Tongue (tissue), 2 donors: ENCODE data around the gene MAGED2. TPM values are rescaled to one million over a fixed set of nuclear protein-coding genes. Genes with fewer than 3 reads are reported as not detected.

Experiments used
- DNase-seq: peaks from one replicate; pipeline ENCODE4 v3.0.0-alpha.2; 2015
- total RNA-seq: library from RNA; depleted of rRNA; stranded (reverse); fragments of >200 nt; gene quantifications from one replicate; pipeline ENCODE4 v1.2.3, GENCODE V29; 2014

Gene MAGED2, protein sequence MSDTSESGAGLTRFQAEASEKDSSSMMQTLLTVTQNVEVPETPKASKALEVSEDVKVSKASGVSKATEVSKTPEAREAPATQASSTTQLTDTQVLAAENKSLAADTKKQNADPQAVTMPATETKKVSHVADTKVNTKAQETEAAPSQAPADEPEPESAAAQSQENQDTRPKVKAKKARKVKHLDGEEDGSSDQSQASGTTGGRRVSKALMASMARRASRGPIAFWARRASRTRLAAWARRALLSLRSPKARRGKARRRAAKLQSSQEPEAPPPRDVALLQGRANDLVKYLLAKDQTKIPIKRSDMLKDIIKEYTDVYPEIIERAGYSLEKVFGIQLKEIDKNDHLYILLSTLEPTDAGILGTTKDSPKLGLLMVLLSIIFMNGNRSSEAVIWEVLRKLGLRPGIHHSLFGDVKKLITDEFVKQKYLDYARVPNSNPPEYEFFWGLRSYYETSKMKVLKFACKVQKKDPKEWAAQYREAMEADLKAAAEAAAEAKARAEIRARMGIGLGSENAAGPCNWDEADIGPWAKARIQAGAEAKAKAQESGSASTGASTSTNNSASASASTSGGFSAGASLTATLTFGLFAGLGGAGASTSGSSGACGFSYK
- total RNA-seq = 803 TPM

DNA sequence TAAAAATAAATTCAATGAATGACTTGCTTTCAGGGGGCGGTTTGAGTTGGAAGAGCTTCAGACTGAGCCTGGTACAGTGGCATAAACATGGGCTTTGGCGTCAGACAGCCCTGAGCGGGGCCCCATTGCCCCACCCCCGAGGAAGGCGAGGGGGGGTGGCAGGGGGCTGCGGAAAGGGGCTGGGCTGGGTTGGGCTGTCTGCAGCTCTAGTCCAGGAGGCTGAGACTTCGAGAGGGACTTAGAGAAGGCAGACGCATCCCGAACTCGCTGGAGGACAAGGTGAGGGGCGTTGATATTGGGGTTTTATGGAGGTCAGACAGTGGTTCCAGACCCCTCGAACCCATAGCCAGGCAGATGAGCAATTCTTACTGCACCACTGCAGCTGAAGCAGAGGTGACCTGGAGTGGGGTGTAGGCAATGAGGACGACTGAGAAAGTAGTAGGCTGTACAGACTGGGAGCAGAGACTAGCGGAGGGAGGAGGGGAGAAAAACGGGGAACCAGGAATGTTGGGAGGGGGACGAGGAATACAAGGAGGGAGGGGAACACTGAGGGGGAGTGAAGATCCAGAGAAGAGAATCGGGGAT is at the start of gene MAGED2:
TSS of gene MAGED2 (plus strand) at position 222 of the 585 bp plus-strand sequence. CDS start 1,587 bp downstream, outside the sequence.
- peak; percentile 86 for DNase-seq

DNA sequence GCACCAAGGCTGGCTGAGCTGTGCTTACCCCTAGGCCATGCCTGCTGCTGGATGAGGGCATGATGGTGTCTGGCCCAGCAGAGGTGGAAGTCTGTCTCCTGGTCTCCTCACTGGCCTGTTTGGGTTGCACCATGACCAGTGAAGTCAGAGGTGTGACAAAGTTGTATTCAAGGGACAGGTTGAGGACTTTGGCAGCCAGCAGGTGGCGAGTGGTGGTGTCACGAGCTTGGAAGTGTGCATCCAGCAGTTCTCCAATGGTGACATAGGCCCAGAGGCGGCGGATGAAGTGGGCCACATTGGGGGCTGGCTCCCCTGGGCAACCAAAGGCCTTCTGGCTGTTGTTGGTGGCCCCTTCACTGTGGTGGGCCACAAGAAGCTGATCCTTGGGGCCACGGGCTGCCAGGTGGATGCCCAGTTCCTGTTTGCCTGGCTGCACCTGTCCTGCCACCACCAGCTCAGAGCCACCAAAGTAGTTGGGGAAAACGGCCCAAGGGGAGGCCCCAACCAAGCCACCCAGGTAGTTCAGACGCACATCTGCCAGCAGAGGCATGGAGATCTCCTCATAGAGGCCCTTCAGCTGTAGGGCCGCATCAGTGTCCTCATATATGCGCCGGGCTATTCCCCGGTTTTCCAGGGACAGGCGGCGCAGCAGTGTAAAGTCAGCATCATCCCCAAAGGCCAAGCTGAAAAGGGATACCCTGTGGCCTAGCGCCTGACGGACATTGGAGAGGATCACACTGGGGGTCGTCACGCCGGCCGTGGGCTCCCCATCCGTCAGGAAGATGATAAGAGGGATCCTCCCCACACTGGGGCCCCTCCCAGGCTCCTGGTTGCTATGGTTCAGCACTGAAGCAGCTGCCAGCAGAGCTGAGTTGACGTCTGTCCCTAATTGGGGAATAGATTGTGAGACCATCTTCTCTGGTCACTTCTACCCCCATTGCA is 49.2 kb upstream of the MAGED2 start:
- DNase-seq = no peak

DNA sequence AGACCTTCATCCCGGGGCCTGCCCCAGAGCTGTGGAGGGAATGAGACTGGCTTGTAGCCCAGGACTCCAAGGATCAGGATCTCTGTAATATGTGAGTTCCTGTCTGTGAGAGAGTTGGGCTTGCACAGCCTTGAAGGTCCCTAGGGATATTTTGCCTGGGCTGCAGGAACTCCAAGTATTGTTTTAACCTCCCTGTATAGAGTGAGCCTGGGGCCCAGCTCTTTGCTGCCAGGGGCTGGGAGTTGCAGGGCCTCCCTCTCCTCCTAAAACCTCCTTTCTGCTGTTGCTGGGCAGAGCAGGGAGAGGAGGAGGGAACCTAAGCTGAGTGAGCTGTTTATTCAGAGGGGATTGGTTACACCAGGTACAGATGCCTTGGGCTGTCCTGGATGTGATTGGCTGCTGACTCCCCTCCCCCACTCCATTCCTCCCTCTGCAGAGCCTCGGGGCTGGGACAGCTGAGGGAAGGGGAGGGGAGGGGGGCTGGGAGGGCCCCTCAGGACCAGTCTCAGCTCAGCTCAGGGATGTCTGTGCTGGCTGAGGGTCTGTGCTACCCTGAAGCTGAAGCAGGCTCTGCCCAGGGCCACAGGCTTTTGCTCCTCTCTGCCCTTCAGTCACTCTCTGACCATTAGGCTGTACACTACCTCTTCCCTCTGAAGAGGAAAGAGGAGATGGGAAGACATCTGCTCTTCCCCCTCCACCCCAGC is 33.0 kb upstream of the MAGED2 start:
- DNase-seq = peak; percentile 90

DNA sequence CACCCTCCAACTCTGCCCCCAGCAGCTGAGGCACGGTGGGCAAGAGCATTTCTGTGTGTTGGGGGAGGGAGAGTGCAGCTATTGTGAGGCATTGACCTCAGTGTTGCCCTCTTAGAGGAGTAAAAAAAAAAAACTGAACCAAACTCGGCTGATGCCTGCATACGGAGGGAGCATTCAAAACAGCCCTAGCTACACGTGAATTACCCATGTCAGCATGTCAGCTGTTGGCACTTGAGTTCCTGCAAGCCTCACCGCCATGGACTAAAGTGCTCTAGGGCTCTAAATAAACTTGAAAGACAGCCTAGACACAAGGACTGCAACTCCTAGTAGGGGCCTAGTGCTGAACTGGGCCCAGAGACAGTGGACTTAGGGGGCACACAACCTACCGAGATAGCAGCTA is 31.5 kb upstream of the MAGED2 start:
- peak; percentile 70 for DNase-seq

DNA sequence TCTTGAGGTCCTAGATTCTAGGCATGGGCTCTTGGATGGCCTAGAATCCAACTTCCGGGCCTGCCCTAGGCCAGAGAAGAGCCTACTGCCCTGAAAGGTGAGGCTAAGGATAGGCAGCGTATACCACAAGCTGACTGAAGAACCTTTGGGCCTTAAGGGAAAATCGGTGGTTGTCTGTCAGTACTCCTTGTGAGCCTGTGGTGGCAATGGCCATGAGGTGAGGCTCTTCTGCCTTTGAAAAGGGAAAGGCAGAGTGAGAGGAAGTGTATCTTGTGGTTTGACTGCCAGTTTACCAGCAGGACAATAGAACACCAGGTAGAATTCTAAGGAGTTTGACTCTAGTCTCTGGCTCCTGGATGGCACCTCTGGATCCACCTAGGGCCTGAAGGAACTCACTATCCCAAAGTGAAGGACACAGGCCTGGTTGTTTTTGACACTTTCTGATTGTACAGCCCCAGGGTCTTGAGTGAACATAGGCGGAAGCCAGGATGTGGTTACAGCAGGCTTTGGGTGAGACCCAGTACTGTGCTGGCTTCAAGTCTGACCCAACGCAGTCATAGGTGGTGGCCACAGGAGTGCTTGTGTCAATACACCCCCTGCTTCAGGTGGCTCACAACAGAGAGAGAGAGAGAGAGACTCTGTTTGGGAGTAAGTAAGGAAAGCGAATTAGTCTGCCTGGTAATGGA is 30.4 kb upstream of the MAGED2 start:
- no peak for DNase-seq

DNA sequence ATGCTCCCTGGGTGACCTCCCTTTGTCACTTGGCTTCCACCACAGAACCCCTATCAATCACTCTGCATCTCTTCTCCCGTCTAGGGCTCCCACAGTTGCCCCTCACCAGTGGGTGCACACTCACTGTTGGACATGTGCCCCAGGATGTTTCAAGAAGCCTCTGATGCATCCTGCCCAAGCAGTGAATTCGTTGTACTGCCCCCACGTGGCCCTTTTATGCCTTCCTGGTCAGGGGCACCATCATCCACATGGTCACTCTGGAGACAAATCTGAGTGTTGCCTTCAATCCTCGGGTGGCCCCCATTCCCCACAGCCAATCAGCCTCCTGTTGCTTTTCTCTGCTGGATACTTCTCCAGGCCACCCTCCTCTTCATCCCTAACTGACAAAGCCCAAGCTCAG is 21.6 kb upstream of the MAGED2 start:
- no peak for DNase-seq

DNA sequence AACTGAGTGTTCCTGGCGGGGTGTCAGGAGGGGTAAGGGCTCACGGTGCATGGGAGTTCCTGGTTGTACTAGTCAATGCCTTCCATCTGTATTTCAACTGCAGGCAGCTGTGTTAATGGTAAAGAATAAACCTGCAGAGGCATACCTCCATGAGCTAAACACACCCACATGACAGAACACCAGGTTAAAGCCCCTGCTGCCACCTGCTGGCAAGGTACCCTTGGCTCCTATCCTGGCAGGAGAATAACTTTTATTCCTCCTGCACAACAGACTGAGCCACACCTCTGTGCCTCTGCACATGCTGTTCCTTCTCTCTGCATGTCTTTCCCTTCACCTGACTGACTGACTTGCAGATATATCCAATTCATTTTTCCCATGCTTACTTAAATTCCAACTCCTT is 20.6 kb upstream of the MAGED2 start:
- no peak for DNase-seq

DNA sequence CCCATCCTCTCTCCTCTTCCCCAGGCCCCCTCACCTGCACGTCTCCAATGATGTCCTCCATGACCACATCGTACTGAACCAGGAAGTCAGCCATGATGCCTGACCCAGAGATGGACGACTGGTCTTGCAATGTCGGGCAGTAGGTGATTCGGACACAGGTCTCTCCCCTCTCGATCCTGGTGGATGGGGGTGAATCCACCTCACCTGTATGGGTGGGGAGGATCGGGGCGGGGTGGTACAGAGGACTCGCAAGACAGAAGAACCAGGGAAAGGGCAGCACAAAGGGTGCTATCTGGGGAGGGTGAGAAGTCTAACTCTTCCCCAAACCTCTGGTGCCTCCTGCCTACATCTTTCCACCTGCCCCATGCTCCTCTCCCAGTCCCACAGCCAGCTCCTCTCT is 19.1 kb upstream of the MAGED2 start:
- DNase-seq = no peak

DNA sequence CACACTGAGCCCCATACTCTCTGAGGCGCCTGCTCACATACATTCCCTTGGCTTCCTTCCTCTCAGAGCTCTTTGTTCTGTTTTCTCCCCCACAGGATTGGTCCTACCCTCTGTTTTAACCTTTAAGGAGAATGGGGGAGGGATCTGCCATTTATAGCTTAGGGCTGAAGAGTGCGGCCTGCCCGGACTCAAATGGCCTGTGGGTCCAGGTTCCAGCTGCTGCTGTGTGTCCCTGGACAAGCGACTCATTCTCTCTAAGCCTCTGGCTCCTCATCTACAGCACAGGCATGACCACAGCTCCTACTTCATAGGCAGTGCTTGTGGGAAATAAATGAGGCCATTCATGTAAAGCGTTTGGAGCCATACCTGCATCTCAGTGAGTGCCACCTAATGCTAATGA is 18.1 kb upstream of the MAGED2 start:
- DNase-seq = peak; percentile 55

DNA sequence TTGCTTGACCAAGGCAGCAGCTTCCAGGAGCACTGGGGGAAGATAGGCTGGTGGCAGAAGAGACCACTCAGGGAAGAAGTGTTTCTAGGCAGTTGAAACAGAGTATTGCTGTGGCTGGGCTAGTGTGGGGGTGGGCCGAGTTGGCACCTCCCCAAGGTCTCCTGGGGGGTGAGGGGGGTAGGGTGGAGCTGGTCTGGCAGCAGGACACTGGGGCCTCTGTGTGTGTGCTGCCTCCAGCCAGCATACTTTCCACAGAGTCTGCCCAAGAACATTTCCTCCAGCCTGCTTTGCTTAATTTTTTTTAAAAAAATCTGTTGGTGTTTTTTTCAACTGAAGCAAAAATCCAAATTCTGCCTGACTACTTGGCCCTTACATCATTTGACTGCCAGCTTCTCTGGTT is 13.5 kb upstream of the MAGED2 start:
- peak; percentile 49 for DNase-seq

DNA sequence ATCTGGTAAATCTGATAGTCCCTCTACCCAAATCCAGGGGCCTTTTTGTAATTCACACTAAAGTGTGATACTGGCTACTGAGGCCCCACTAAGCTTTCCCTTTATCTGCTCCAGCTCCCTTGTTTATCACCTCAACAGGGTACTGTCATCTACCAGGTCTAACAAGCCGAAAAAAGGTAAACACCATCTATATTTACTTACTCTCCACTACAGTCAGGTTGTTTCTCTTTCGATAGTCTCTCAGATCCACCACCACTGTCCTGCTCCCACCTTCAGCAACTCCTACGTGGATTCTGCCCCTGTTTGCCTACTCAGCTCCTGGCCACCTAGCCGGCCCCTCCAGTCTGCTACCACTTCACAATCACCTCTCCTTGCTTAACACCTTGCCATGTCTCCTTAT is 12.8 kb upstream of the MAGED2 start:
- no peak for DNase-seq

DNA sequence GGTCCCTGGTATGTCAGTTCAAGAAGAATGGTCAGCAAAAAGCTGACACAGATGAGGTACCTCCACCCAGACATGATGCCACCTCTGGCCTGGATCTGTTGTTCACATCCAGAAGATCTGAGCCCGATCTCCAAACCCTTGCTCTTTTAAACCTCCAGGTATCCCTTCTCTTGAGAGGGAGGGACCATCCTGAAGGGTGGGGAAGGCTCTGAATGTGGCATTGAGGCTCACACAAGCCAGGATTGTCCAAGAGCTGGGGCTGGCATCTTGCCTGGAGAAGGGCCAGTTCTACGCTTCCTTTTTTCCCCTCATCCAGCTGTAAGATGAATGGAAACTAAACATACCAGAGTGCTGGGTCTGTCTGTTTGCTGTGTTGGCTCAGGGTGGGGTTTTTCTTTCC is 9.4 kb upstream of the MAGED2 start, which contains the start of gene ITIH6:
TSS of gene ITIH6 (minus strand) at position 119 of the 400 bp plus-strand sequence. CDS start at position 74, 45 bp downstream.
- DNase-seq = peak; percentile 28

DNA sequence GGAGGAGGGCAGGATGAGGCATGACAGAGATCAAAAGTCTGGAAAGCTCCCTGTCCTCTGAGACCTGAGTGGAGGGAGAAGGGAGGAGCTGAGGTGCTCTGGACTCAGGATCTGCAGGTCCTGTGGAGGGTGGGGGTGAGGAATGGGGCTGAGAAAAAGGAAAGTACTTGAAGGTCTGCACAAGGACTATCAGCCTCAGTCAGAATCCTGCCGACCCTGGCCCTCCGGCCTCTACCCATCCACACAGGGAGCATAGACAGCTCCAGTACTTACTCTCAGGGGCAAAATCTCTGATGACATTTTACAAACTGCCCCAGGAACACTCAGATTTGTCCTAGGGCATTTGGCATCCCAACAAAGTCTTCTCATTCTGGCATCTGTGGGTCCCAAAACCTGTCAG is 8.5 kb upstream of the MAGED2 start:
- DNase-seq = no peak

DNA sequence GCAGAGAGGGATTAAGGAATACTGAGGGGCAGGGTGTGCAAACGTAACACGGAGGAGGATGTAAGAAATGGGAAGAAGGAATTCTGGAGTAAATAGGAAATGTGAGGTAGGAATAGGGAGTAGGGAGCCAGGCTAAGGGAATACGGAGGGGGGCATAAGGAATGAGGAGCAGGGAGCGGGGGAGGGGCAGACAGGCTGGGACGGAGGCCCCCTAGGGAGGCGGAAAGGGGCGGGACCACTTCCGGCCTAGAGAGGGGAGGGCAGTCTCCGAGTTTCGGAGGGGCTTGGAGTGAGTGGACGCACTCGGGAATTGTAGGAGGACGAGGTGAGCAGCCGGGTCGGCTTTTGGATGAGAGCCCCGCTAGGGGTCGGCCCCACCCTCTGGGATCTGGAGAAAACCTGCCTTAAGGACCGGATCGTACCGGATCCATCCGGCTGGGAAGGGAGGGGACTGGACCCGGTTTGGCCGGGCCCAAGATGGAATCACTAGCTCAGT is 612 bp downstream of the MAGED2 start:
- peak; percentile 93 for DNase-seq

DNA sequence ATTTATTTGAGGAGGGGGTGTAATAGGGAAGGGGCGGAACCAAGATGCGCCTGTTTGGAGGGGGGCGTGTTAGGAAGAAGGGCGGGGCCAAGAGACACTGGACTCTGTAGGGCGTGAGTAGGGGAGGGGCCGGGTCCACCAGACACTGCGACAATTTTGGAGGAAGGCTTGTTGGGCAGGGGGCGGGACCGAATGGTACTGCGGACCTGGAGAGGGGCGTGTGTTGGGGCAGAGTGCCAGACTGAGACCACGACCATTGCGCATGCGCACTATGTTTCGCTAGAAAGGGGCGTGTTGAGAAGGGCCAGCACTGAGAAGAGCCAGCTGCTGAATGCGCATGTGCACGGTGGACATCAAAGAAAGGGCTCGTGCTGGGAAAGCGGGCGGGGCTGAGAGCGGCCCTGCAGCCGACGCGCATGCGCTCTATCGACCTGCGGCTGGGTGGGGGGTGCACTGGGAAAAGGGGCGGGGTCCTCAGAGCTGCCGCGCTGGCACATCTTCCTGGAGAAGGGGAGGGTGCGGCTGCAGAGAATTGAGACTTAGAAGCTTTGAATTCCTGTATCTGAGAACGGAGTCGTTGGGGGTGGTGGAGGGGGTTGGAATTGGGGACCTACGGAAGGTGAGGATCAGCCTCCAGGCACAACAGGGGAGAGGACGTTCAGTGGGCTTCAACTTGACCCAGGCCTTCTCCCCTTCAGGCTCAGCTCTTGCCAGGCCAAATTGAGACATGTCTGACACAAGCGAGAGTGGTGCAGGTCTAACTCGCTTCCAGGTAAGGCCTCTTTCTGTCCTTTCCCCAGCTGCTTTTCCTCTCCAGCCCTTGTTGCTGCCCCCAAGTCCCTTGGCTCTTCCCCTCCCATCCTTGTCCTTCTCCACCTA is 1.3 kb downstream of the MAGED2 start:
- DNase-seq = peak; percentile 98

DNA sequence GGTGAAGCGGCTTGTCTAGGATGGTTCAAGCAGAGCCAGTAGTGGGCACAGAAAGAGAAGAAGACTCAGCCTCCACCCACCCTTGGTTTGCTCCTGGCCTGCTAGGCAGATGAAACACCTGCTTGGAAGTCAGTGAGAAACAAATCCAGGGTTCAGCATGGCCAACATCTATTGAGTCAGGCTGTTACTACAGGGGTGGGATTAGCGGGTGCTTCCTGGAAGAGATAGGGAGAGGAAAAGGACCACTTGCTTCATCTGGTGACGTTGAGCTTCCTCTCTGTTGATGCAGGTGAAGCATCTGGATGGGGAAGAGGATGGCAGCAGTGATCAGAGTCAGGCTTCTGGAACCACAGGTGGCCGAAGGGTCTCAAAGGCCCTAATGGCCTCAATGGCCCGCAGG is 3.0 kb downstream of the MAGED2 start:
- no peak for DNase-seq

DNA sequence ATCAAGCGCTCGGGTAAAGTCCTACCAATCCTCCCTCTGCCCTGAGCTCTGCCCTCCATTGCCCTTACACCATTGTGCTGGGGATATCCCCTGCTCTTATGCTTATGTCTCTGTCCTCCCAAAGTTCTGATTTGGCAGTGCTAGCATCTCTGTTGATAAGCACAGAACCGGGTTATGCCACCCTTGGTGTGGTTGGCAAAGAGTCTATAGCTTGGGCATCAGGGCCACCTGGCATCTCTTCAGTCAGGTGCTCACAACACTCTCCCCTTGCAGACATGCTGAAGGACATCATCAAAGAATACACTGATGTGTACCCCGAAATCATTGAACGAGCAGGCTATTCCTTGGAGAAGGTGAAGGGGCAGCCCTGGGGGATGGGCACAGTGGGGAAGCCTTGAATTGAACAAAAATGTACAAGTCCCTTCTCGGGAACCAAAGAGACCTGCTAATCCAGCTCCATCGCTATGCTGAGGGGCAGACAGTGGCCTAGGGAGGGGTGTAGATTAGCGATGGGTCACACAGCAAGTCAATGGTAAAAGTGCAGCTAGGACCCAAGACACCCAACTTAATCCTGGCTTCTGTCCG is 3.8 kb downstream of the MAGED2 start:
- DNase-seq = no peak

DNA sequence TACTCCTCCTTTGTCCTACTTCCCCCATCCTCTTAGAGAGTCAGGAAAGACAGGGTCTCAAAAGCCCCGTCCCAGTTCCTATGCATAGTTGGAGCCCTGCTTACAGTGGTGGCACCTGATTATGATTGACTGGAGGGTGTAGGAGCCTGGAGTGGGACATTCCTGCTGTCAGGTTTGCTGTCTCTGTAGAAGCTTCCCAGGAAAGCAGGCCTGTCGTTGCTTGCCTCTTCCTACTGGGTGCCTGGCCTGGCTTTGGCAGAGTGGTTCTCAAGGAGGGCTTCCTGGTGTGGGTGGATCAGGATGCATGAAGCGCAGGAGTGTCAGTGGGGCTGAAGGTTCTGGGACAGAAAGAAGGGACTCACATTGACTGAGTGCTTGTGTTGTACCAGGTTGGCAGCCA is 4.8 kb downstream of the MAGED2 start:
- no peak for DNase-seq

DNA sequence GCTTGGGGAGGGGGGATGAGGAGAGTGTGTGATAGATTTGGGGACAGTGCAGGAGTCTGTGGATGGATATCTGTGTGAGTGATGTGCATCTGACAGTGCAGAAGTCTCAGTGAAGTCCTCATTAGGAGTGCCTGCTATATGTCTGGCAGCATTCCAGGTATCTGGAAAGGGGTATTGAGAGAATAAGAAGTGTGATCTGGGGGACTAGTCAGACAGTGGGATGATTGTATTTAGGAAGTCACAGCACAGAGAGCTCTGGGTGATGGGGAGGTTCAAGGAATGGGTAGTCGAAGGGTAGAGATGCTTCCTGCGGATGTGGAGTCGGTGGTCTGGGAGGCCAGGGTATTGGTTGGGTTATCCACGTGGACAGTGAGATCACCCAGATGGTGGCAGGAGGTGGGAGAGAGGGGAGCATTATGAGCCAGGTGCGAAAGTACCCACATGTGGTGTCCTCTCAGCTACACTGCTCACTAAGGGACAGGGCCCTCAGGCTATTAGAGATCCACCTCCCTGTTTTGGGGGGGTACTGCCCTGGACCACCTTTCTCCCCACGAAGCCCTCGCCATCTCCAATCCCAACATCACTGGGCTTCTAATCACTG is 9.8 kb downstream of the MAGED2 start:
- peak; percentile 40 for DNase-seq
